Neural cell (in vitro differentiated cells): ENCODE results near the gene THEM4.

Experiments used
- EP300 ChIP-seq: fragments of 450-650 bp; conservative IDR thresholded peaks from 2 replicates; pipeline ENCODE4 v1.6.1; 2014; ENCODE audit warnings: antibody characterized with exemption, mild to moderate bottlenecking, moderate library complexity; ENCODE audit not compliant: poor library complexity, severe bottlenecking
- EZH2 ChIP-seq: fragments of 200-600, 300-800 bp; shearing (Covaris generic), sonication (generic); IDR thresholded peaks from 2 replicates; pipeline ENCODE4 v1.6.1; 2014; ENCODE audit warnings: antibody characterized with exemption, low read length, borderline replicate concordance, mild to moderate bottlenecking; ENCODE audit not compliant: insufficient read depth, poor library complexity, severe bottlenecking
- POLR2AphosphoS5 ChIP-seq: IDR thresholded peaks from 2 replicates; pipeline ENCODE4 v1.6.1; 2012
- SMC3 ChIP-seq: fragments of 450-650 bp; conservative IDR thresholded peaks from 2 replicates; pipeline ENCODE4 v1.6.1; 2014; ENCODE audit warnings: antibody characterized with exemption, mild to moderate bottlenecking, moderate library complexity; ENCODE audit not compliant: poor library complexity
- TF ChIP-seq, protein P1 (sequence below): fragments of 450-650 bp; IDR thresholded peaks from 2 replicates; pipeline ENCODE4 v1.5.1; 2014; ENCODE audit warnings: antibody characterized with exemption, mild to moderate bottlenecking, moderate library complexity; ENCODE audit not compliant: poor library complexity, severe bottlenecking
- TF ChIP-seq, protein P2 (sequence below): IDR thresholded peaks from 2 replicates; pipeline ENCODE4 v1.6.1; 2012; ENCODE audit warnings: borderline replicate concordance

DNA sequence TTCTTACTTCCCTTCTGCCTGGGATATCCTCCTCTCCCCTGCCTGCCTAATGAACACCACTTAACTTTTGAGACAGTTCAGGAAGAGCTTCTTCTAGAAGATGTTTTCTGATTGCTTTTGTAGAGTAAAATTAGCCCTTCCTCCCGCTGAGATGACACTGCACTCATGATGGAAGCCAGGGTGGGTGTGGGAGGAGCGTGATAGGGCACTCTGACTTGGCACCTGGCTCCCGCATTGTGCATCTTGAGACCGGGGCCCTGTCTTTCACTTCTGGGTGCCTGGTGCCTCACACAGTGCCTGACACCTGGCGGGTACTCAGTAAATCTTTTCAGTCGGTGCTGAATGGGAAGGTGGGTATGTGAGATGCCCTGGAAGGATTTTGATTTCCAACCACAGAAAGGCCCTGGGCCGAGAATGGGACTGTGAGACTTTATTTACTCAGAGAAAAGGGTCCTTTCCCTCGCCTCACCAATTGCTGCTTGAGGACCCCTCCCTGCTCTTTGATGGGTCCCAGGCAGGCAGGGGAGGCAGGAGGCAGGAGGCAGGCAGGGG, 62.5 kb downstream of the THEM4 start:
- TF ChIP-seq, protein P1, sequence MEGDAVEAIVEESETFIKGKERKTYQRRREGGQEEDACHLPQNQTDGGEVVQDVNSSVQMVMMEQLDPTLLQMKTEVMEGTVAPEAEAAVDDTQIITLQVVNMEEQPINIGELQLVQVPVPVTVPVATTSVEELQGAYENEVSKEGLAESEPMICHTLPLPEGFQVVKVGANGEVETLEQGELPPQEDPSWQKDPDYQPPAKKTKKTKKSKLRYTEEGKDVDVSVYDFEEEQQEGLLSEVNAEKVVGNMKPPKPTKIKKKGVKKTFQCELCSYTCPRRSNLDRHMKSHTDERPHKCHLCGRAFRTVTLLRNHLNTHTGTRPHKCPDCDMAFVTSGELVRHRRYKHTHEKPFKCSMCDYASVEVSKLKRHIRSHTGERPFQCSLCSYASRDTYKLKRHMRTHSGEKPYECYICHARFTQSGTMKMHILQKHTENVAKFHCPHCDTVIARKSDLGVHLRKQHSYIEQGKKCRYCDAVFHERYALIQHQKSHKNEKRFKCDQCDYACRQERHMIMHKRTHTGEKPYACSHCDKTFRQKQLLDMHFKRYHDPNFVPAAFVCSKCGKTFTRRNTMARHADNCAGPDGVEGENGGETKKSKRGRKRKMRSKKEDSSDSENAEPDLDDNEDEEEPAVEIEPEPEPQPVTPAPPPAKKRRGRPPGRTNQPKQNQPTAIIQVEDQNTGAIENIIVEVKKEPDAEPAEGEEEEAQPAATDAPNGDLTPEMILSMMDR, result no peak
- TF ChIP-seq EZH2 (no peak), POLR2AphosphoS5 (no peak), EP300 (no peak), SMC3 (no peak)
- TF ChIP-seq, protein P2, sequence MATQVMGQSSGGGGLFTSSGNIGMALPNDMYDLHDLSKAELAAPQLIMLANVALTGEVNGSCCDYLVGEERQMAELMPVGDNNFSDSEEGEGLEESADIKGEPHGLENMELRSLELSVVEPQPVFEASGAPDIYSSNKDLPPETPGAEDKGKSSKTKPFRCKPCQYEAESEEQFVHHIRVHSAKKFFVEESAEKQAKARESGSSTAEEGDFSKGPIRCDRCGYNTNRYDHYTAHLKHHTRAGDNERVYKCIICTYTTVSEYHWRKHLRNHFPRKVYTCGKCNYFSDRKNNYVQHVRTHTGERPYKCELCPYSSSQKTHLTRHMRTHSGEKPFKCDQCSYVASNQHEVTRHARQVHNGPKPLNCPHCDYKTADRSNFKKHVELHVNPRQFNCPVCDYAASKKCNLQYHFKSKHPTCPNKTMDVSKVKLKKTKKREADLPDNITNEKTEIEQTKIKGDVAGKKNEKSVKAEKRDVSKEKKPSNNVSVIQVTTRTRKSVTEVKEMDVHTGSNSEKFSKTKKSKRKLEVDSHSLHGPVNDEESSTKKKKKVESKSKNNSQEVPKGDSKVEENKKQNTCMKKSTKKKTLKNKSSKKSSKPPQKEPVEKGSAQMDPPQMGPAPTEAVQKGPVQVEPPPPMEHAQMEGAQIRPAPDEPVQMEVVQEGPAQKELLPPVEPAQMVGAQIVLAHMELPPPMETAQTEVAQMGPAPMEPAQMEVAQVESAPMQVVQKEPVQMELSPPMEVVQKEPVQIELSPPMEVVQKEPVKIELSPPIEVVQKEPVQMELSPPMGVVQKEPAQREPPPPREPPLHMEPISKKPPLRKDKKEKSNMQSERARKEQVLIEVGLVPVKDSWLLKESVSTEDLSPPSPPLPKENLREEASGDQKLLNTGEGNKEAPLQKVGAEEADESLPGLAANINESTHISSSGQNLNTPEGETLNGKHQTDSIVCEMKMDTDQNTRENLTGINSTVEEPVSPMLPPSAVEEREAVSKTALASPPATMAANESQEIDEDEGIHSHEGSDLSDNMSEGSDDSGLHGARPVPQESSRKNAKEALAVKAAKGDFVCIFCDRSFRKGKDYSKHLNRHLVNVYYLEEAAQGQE, result no peak
